Measurements from ENCODE around the gene POMT1. TPM values are rescaled to one million over a fixed set of nuclear protein-coding genes. Genes with fewer than 3 reads are reported as not detected.
A peak's percentile ranks its signal among the peaks of the same experiment; 100 is the strongest.

POMT1 gene
- total RNA-seq, 2 donors from 2014 or later = 49.6 to 73.4 TPM

GRCh38 chr9:131554087-131554842 lies 51.5 kb downstream of the POMT1 start:
- H3K9me3 Mint-ChIP-seq = no peaks in the 10 kb centered on the region
- peaks cover under 1 to 2% of the 10 kb centered on the region in 2 donors for H3K36me3 Mint-ChIP-seq
- H3K27ac Mint-ChIP-seq = no peak overlapping the region
- ATAC-seq (no peak), DNase-seq (ENCODE audit: low spot score in 2 of 2) (no peak)

- ATAC-seq = no peak
- Mint-ChIP-seq H3K9me3 (no peaks in the 10 kb centered on the region), H3K36me3 (peaks cover 0 to 4% of the 10 kb centered on the region in 2 donors), H3K27ac (no peak overlapping the region)
- DNase-seq (ENCODE audit: low spot score in 2 of 2) = no peak
These were observed 52.2 kb downstream of the POMT1 start for GRCh38 chr9:131554843-131555351.

- peaks cover 0 to 5% of the 10 kb centered on the region in 2 donors for H3K36me3 Mint-ChIP-seq
- no peaks in the 10 kb centered on the region for H3K9me3 Mint-ChIP-seq
- no peak for DNase-seq (ENCODE audit: low spot score in 2 of 2)
- ATAC-seq = peak in 1 of 2 donors; percentile 12
- H3K27ac Mint-ChIP-seq = no peak overlapping the region
These were observed 53.3 kb downstream of the POMT1 start for GRCh38 chr9:131555841-131556673.

- Mint-ChIP-seq H3K27ac (no peak overlapping the region), H3K36me3 (peaks cover 0 to 5% of the 10 kb centered on the region in 2 donors)
- ATAC-seq = peak in 1 of 2 donors; percentile 29
These were observed 55.3 kb downstream of the POMT1 start for GRCh38 chr9:131557855-131558548.

GRCh38 chr9:131559421-131560000 lies 56.8 kb downstream of the POMT1 start:
- DNase-seq (ENCODE audit: low spot score in 2 of 2) (no peak), ATAC-seq (no peak)
- Mint-ChIP-seq H3K9me3 (no peaks in the 10 kb centered on the region), H3K36me3 (peaks cover 0 to 5% of the 10 kb centered on the region in 2 donors), H3K27ac (peak overlapping the region in 1 of 2 donors; percentile 46)

More at GRCh38 chr9:131557855-131558548, 55.3 kb downstream of the POMT1 start:
- DNase-seq (ENCODE audit: low spot score in 2 of 2) = no peak
- H3K9me3 Mint-ChIP-seq = no peaks in the 10 kb centered on the region

- DNase-seq (ENCODE audit: low spot score in 2 of 2) (no peak), ATAC-seq (no peak)
- no peak overlapping the region for H3K27ac Mint-ChIP-seq
- no peaks in the 10 kb centered on the region for H3K9me3 Mint-ChIP-seq
- peaks cover 0 to 5% of the 10 kb centered on the region in 2 donors for H3K36me3 Mint-ChIP-seq
These were observed 59.6 kb downstream of the POMT1 start for GRCh38 chr9:131562032-131562959.

- no peaks in the 10 kb centered on the region for H3K9me3 Mint-ChIP-seq
- ATAC-seq = peak in 1 of 2 donors; percentile 64
- H3K36me3 Mint-ChIP-seq = peaks cover 0 to 7% of the 10 kb centered on the region in 2 donors
- no peak for DNase-seq (ENCODE audit: low spot score in 2 of 2)
- no peak overlapping the region for H3K27ac Mint-ChIP-seq
These were observed 62.7 kb downstream of the POMT1 start for GRCh38 chr9:131565369-131565768.

GRCh38 chr9:131566158-131566557 lies 63.4 kb downstream of the POMT1 start:
- ATAC-seq (no peak), DNase-seq (ENCODE audit: low spot score in 2 of 2) (no peak)
- Mint-ChIP-seq H3K27ac (no peak overlapping the region), H3K36me3 (peaks cover 0 to 9% of the 10 kb centered on the region in 2 donors), H3K9me3 (no peaks in the 10 kb centered on the region)

- Mint-ChIP-seq H3K9me3 (no peaks in the 10 kb centered on the region), H3K27ac (no peak overlapping the region), H3K36me3 (peaks cover 0 to 9% of the 10 kb centered on the region in 2 donors)
- ATAC-seq (peak in 1 of 2 donors; percentile 17), DNase-seq (ENCODE audit: low spot score in 2 of 2) (no peak)
These were observed 65.2 kb downstream of the POMT1 start for GRCh38 chr9:131567910-131568309.

Other genes starting within 250 kb of the POMT1 start
- 10 to 100 TPM; 23.0 to 45.7 TPM for gene FAM78A, start 226.4 kb upstream of the POMT1 start, total RNA-seq
- under 1 TPM; 0.14 to 0.37 TPM for gene PLPP7, start 213.2 kb upstream of the POMT1 start, total RNA-seq
- gene PRRC2B, start 108.8 kb upstream of the POMT1 start, total RNA-seq = 100 to 1,000 TPM; 138 to 160 TPM
- gene UCK1, start 28.3 kb downstream of the POMT1 start, total RNA-seq = 10 to 100 TPM; 21.4 to 33.7 TPM
- gene PRRT1B, start 42.6 kb downstream of the POMT1 start, total RNA-seq = not detected
- gene RAPGEF1, start 237.2 kb downstream of the POMT1 start, total RNA-seq = 100 to 1,000 TPM in 1 of 2 donors, 10 to 100 TPM in 1; 45.8 to 105 TPM